ENCODE results near the gene PSG11. TPM values are rescaled to one million over a fixed set of nuclear protein-coding genes. Genes with fewer than 3 reads are reported as not detected.
"Not testable (repeated sequence)": the region's sequence is repeated elsewhere in the genome, so short reads cannot be mapped to it uniquely, and the experiment has no call there.

PSG11 gene
- total and polyA plus RNA-seq, 2 of the 4 experiments (the other 2 are of a cell fraction), result 0.07 to 0.18 TPM

- peak; percentile 65 for TF ChIP-seq CEBPB (IDR thresholded peaks at IDR 0.05; ENCODE audit: low read depth, low read length)
- in situ Hi-C loops (cut with MboI; ENCODE audit: low sequenced_read_pairs); intact Hi-C loops (cut with micrococcal nuclease); H3K14ac ChIP-seq (replicated peaks; ENCODE audit: low read depth, low read length); H3K9ac ChIP-seq (ENCODE audit: low read depth, low read length); H2BK15ac ChIP-seq (ENCODE audit: low read depth, low read length); H4K8ac ChIP-seq (ENCODE audit: low read depth in 2 of 2, low read length in 2 of 2); H3K9me3 ChIP-seq (ENCODE audit: control insufficient read depth, insufficient read depth, low read length); H3K4me1 ChIP-seq (ENCODE audit: control insufficient read depth, insufficient read depth, low read length); POLR2A ChIA-PET (ENCODE audit: unreplicated experiment); H4K5ac ChIP-seq (ENCODE audit: low read depth, low read length); BruUV-seq (replicated peaks); H3K27ac ChIP-seq (ENCODE audit: insufficient read depth, low read length); H3K79me1 ChIP-seq (ENCODE audit: low read depth in 1 of 2, low read length in 2 of 2); H2AK9ac ChIP-seq (replicated peaks; ENCODE audit: low read depth, low read length, poor library complexity); H3K4me3 ChIP-seq (ENCODE audit: insufficient read depth, low read depth, low read length); H3K27me3 ChIP-seq (ENCODE audit: control insufficient read depth, insufficient read depth, low read length); H4K91ac ChIP-seq (ENCODE audit: insufficient read depth, low read depth, low read length); ATAC-seq (ENCODE audit: low read depth); H4K20me1 ChIP-seq (ENCODE audit: insufficient read depth, low read length); H2AFZ ChIP-seq (replicated peaks; ENCODE audit: low read length, poor library complexity); H3K56ac ChIP-seq (ENCODE audit: extremely low read depth, insufficient read depth, low read length); H2BK5ac ChIP-seq (ENCODE audit: low read depth, low read length, poor library complexity, severe bottlenecking); dilution Hi-C loops (cut with HindIII; ENCODE audit: low sequenced_read_pairs, unreplicated experiment); H3K4me2 ChIP-seq (ENCODE audit: low read depth, low read length); H3K36me3 ChIP-seq (ENCODE audit: control insufficient read depth, insufficient read depth, low read length); CTCF ChIA-PET; H3K23ac ChIP-seq (ENCODE audit: low read depth, low read length): not testable (repeated sequence)
- Histone ChIP-seq H3K9me1 (ENCODE audit: insufficient read depth, low read length) (peaks cover 11% of the 10 kb centered on the region), H2AK5ac (ENCODE audit: low read depth, low read length) (0 out of 2 replicates have a peak overlapping the region, but pooled peaks have one; percentile 3), H3K18ac (ENCODE audit: low read depth, low read length) (peak overlapping the region; percentile 29; the same call in 1 of the 2 replicates), H2BK20ac (ENCODE audit: low read depth, low read length) (peak overlapping the region; percentile 61; the same call in 1 of the 2 replicates), H2BK120ac (ENCODE audit: low read depth, low read length) (peak overlapping the region; percentile 14; the same call in 1 of the 2 replicates), H3K4ac (ENCODE audit: low read depth, low read length) (peak overlapping the region; percentile 22; the same call in 1 of the 2 replicates)
- DNase-seq, result peak; percentile 19
- WGBS, 2 experiments (ENCODE audit: extremely low coverage in 2 of 2, insufficient read length in 1 of 2), result 83% methylated on average over 2 of the region's 10 CpGs; no CpG with 5 or more reads in 1 of the 2 experiments
Observed at GRCh38 chr19:42992029-42992604, 34.2 kb downstream of the PSG11 start.

All from IMR-90 (cell line).